ENCODE data around the gene USP6NL. TPM values are rescaled to one million over a fixed set of nuclear protein-coding genes. Genes with fewer than 3 reads are reported as not detected.

Gene USP6NL
- total RNA-seq, 1 experiment from 2014 or later, result 63.9 TPM

DNA sequence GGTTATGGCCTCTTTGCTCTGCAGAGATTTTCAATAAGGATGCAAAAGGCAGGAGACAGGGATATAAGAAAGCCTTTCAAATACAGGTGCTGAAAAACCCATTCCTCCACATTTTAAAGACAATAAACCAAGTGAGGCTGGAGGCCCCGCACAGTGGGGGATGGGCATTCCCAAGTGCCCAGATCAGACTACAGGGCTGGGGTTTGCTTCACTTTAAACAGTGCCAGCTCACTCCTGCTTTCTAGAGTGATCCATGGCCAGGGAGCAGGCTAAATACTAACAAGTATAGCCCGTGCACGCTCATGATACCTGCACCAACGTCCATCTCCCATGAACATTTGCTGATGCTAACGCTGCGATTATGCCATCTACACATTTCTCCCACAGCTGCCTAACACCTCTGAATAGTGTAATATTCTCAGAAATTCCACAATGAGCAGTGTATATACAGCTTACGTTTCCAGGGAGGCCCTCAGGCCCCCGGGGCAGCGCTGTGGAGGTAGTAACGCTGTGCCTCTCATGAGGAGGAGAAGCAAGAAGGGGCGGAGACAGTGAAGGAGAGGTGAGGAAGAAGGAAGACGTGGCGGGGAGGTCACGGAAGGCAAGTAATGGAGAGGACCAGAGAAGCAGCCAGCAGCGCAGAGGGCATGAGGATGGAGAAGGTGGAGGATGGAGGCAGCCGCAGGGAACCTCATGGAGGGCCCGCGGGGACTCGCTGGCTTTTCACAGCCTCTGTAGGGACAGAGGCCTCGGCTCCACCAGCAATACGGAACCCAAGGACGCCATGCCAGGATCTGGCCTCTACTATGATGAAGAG is 141.7 kb downstream of the USP6NL start:
- H3K4me1 ChIP-seq (ENCODE audit: low read length), result peaks cover 71% of the 10 kb centered on the region
- no peaks in the 10 kb centered on the region for H3K9me3 ChIP-seq (ENCODE audit: low read length)
- H3K9me2 ChIP-seq (replicated peaks; ENCODE audit: insufficient read depth, low read length), result no peaks in the 10 kb centered on the region
- no peak overlapping the region for H3K9ac ChIP-seq (ENCODE audit: low read length)
- H3K36me3 ChIP-seq (ENCODE audit: insufficient read depth, low read length), result peaks cover 9% of the 10 kb centered on the region; the same call in 1 of the 2 replicates
- H2AFZ ChIP-seq (ENCODE audit: low read length), result no peak overlapping the region
- 0 out of 2 replicates have a peak overlapping the region, but pooled peaks have one; percentile 9 for H3K27ac ChIP-seq (ENCODE audit: low read length)
- H3K4me3 ChIP-seq (ENCODE audit: low read length), result no peak overlapping the region
- H3K4me2 ChIP-seq (ENCODE audit: low read depth, low read length, poor library complexity, severe bottlenecking), result no peak overlapping the region
- H4K20me1 ChIP-seq (ENCODE audit: insufficient read depth, low read depth, low read length), result no peaks in the 10 kb centered on the region
- peaks cover 59% of the 10 kb centered on the region for H3K79me2 ChIP-seq (ENCODE audit: low read length)
- DNase-seq, result no peak
- no peaks in the 10 kb centered on the region for H3K27me3 ChIP-seq (ENCODE audit: low read length)

DNA sequence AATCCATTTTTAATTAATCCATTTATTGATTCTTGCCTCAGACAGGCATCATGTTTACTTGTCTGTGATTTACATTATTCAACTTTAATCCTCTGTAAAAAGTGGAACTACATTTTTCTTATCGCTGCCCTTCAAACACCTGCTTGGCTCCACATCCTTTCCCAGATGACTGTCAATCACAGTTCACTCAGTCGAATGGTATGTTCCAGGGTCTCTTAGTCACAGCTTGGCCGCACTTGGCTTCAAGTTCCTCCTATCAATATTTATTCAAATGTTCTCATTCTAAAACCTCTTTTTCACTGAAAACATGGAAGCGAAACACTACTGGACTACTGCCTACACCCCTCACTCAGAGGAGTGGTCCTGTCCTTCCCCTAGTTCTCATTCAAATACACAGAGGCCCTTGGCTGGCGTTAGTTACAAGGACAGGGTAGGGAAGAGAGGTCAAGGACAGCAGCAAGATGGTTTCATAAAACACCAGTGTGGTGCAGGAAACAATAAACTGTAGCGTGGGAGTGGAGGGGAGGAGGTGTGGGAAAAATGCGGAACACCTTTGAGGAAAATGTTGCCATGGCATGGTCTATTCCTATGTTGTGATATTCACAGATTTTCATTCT is 143.2 kb downstream of the USP6NL start:
- peaks cover 56% of the 10 kb centered on the region for H3K4me1 ChIP-seq (ENCODE audit: low read length)
- H4K20me1 ChIP-seq (ENCODE audit: insufficient read depth, low read depth, low read length), result no peaks in the 10 kb centered on the region
- no peaks in the 10 kb centered on the region for H3K27me3 ChIP-seq (ENCODE audit: low read length)

DNA sequence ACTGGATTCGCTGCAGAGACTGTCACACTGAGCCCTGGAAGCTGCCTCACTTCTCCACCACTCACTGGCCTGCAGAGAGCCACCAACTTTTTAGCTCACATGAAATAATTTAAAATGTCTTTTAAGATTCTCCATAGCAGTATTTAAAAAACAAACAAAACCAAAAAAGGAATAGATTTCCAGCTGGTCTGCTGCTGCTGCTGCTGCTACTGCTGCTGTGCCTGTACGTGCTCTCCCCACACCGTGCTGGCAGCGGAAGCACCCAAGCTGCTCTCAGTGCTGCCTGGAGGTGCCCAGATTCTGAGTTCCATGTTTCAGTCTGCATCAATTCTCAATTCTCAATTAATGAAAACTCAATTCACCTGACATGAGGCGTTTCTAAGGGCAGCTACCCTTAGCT is 146.0 kb downstream of the USP6NL start:
- peaks cover 38% of the 10 kb centered on the region for H3K36me3 ChIP-seq (ENCODE audit: insufficient read depth, low read length)
- DNase-seq, result no peak
- peaks cover 79% of the 10 kb centered on the region for H3K79me2 ChIP-seq (ENCODE audit: low read length)
- no peak overlapping the region for H3K4me2 ChIP-seq (ENCODE audit: low read depth, low read length, poor library complexity, severe bottlenecking)
- no peak overlapping the region for H2AFZ ChIP-seq (ENCODE audit: low read length)
- H3K9ac ChIP-seq (ENCODE audit: low read length), result no peak overlapping the region
- H3K9me3 ChIP-seq (ENCODE audit: low read length), result no peaks in the 10 kb centered on the region
- H3K27me3 ChIP-seq (ENCODE audit: low read length), result no peaks in the 10 kb centered on the region
- H3K9me2 ChIP-seq (replicated peaks; ENCODE audit: insufficient read depth, low read length), result no peaks in the 10 kb centered on the region
- H3K4me3 ChIP-seq (ENCODE audit: low read length), result no peak overlapping the region
- peak overlapping the region; percentile 2; the same call in 1 of the 2 replicates for H3K27ac ChIP-seq (ENCODE audit: low read length)
- H3K4me1 ChIP-seq (ENCODE audit: low read length), result peaks cover 45% of the 10 kb centered on the region
- no peaks in the 10 kb centered on the region for H4K20me1 ChIP-seq (ENCODE audit: insufficient read depth, low read depth, low read length)

More for the DNA sequence above, 143.2 kb downstream of the USP6NL start:
- peaks cover 63% of the 10 kb centered on the region for H3K79me2 ChIP-seq (ENCODE audit: low read length)
- H2AFZ ChIP-seq (ENCODE audit: low read length), result no peak overlapping the region
- H3K27ac ChIP-seq (ENCODE audit: low read length), result peak overlapping the region; percentile 28; the same call in 1 of the 2 replicates
- no peak overlapping the region for H3K4me3 ChIP-seq (ENCODE audit: low read length)
- H3K9me3 ChIP-seq (ENCODE audit: low read length), result no peaks in the 10 kb centered on the region
- H3K9ac ChIP-seq (ENCODE audit: low read length), result no peak overlapping the region
- H3K9me2 ChIP-seq (replicated peaks; ENCODE audit: insufficient read depth, low read length), result no peaks in the 10 kb centered on the region
- H3K36me3 ChIP-seq (ENCODE audit: insufficient read depth, low read length), result peaks cover 16% of the 10 kb centered on the region
- DNase-seq, result no peak
- no peak overlapping the region for H3K4me2 ChIP-seq (ENCODE audit: low read depth, low read length, poor library complexity, severe bottlenecking)

DNA sequence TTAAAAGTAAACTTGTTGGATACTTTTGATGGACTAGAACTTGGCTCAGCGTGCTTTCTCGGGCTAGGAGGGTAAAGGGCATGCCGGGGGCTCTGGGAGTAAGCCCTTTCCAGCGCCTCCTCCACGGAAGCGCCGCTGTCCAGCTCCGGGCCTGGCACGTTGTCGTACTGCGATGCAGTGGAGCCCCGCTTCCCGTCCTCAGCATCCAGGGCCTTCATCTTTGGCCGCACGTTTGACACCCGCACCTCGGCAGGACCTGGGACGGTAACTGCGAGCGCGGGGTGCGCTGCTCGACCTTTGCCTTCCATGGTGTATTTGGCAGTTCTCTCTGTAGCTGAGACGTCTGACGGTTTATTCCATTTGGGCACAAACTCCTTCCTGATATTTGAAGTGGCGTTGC is 148.3 kb downstream of the USP6NL start:
- Histone ChIP-seq H3K4me3 (ENCODE audit: low read length) (no peak overlapping the region), H3K36me3 (ENCODE audit: insufficient read depth, low read length) (peaks cover 42% of the 10 kb centered on the region), H3K79me2 (ENCODE audit: low read length) (peaks cover 62% of the 10 kb centered on the region), H2AFZ (ENCODE audit: low read length) (no peak overlapping the region), H3K4me2 (ENCODE audit: low read depth, low read length, poor library complexity, severe bottlenecking) (no peak overlapping the region), H3K9me3 (ENCODE audit: low read length) (no peaks in the 10 kb centered on the region), H3K27ac (ENCODE audit: low read length) (no peak overlapping the region), H4K20me1 (ENCODE audit: insufficient read depth, low read depth, low read length) (no peaks in the 10 kb centered on the region; the same call in 1 of the 2 replicates), H3K4me1 (ENCODE audit: low read length) (peaks cover 30% of the 10 kb centered on the region), H3K27me3 (ENCODE audit: low read length) (no peaks in the 10 kb centered on the region), H3K9me2 (replicated peaks; ENCODE audit: insufficient read depth, low read length) (no peaks in the 10 kb centered on the region), H3K9ac (ENCODE audit: low read length) (no peak overlapping the region)
- no peak for DNase-seq

DNA sequence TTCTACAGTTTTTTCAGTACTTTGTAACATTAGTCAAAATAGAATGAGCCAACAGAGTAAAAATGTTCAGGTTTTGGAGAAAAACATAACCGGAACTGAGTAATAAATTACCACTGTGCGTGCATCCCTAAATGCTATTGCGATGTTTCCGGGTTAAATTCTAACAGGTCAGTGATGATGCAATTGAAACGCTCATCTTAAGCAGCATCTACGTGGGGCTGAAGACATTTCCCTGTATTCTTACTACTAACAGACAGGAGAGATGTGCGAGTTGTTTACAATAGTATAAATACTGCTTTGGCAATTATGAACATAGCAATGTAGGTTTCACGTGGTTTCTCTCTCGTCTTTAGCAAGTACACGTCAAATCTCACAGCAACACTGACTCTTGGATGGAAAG is 149.4 kb downstream of the USP6NL start:
- H3K9me3 ChIP-seq (ENCODE audit: low read length), result no peaks in the 10 kb centered on the region
- DNase-seq, result no peak
- no peaks in the 10 kb centered on the region; the same call in 1 of the 2 replicates for H4K20me1 ChIP-seq (ENCODE audit: insufficient read depth, low read depth, low read length)
- no peak overlapping the region for H3K4me3 ChIP-seq (ENCODE audit: low read length)
- peaks cover 30% of the 10 kb centered on the region for H3K4me1 ChIP-seq (ENCODE audit: low read length)
- H3K4me2 ChIP-seq (ENCODE audit: low read depth, low read length, poor library complexity, severe bottlenecking), result no peak overlapping the region
- H3K79me2 ChIP-seq (ENCODE audit: low read length), result peaks cover 61% of the 10 kb centered on the region
- no peaks in the 10 kb centered on the region for H3K27me3 ChIP-seq (ENCODE audit: low read length)
- no peak overlapping the region; the same call in 1 of the 2 replicates for H3K27ac ChIP-seq (ENCODE audit: low read length)
- peaks cover 50% of the 10 kb centered on the region for H3K36me3 ChIP-seq (ENCODE audit: insufficient read depth, low read length)
- H3K9ac ChIP-seq (ENCODE audit: low read length), result no peak overlapping the region
- no peaks in the 10 kb centered on the region for H3K9me2 ChIP-seq (replicated peaks; ENCODE audit: insufficient read depth, low read length)
- no peak overlapping the region for H2AFZ ChIP-seq (ENCODE audit: low read length)

DNA sequence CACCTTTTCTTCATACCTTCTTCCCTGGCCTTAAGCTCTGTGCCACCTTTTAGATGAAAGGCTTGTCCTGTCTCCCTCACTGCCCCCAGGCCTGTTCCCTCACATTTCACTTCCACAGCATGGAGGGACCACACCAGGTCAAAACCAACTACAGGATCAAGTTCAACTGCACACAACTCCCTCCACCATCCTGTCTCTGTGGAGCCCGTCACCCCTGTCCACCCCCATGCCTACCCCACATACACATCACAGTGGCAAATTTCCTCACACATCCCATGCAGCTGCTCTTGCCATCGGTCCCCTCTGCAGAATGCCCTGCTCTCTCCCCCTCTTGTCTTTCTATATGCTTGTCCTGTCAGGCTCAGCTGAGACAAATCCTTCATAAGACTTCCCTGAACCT is 154.1 kb downstream of the USP6NL start:
- peak overlapping the region; percentile 98 for H3K27ac ChIP-seq (ENCODE audit: low read length)
- H3K4me1 ChIP-seq (ENCODE audit: low read length), result peaks cover 59% of the 10 kb centered on the region
- H3K27me3 ChIP-seq (ENCODE audit: low read length), result no peaks in the 10 kb centered on the region
- H4K20me1 ChIP-seq (ENCODE audit: insufficient read depth, low read depth, low read length), result no peaks in the 10 kb centered on the region; the same call in 1 of the 2 replicates
- H3K4me3 ChIP-seq (ENCODE audit: low read length), result no peak overlapping the region
- no peaks in the 10 kb centered on the region for H3K9me2 ChIP-seq (replicated peaks; ENCODE audit: insufficient read depth, low read length)
- peaks cover 40% of the 10 kb centered on the region; the same call in 1 of the 2 replicates for H3K36me3 ChIP-seq (ENCODE audit: insufficient read depth, low read length)
- no peak overlapping the region for H2AFZ ChIP-seq (ENCODE audit: low read length)
- no peaks in the 10 kb centered on the region for H3K9me3 ChIP-seq (ENCODE audit: low read length)
- peaks cover 31% of the 10 kb centered on the region for H3K79me2 ChIP-seq (ENCODE audit: low read length)
- no peak for DNase-seq
- H3K9ac ChIP-seq (ENCODE audit: low read length), result no peak overlapping the region
- no peak overlapping the region for H3K4me2 ChIP-seq (ENCODE audit: low read depth, low read length, poor library complexity, severe bottlenecking)

DNA sequence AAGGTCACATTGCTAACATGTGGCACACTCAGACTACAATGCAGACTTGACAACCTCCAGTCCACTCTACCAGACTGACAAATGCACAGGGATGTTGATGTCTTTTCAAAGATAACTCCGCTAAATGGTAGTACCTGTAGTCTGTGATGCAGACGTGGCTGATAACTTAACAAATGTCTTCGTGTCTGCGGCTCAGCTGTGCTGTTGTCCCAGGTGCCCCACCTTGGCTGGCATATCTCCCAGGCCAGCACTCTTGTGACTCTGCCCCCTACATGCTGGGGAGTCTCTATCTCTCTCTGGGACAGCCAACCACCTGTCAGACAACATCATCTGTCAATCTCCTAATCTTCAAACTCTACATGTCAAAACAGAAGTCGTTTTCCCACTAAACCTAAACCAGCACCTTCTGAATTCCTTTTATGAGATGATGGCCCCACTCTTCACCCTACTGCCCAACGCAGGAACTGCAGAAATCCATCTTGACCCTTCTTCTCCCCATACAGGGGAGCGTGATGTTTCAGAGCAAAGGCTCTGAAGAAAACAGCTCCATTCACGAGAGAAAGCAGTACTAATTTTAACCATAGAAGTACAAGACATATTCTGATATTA is 156.4 kb downstream of the USP6NL start:
- H3K4me3 ChIP-seq (ENCODE audit: low read length), result no peak overlapping the region
- no peaks in the 10 kb centered on the region for H3K9me3 ChIP-seq (ENCODE audit: low read length)
- H3K36me3 ChIP-seq (ENCODE audit: insufficient read depth, low read length), result peaks cover 21% of the 10 kb centered on the region; the same call in 1 of the 2 replicates
- no peaks in the 10 kb centered on the region for H3K27me3 ChIP-seq (ENCODE audit: low read length)
- H3K4me2 ChIP-seq (ENCODE audit: low read depth, low read length, poor library complexity, severe bottlenecking), result no peak overlapping the region
- H2AFZ ChIP-seq (ENCODE audit: low read length), result no peak overlapping the region
- no peaks in the 10 kb centered on the region; the same call in 1 of the 2 replicates for H4K20me1 ChIP-seq (ENCODE audit: insufficient read depth, low read depth, low read length)
- peak overlapping the region; percentile 98; the same call in 1 of the 2 replicates for H3K27ac ChIP-seq (ENCODE audit: low read length)
- no peaks in the 10 kb centered on the region for H3K9me2 ChIP-seq (replicated peaks; ENCODE audit: insufficient read depth, low read length)
- H3K79me2 ChIP-seq (ENCODE audit: low read length), result peaks cover 15% of the 10 kb centered on the region
- no peak overlapping the region for H3K9ac ChIP-seq (ENCODE audit: low read length)
- peaks cover 75% of the 10 kb centered on the region for H3K4me1 ChIP-seq (ENCODE audit: low read length)
- no peak for DNase-seq

DNA sequence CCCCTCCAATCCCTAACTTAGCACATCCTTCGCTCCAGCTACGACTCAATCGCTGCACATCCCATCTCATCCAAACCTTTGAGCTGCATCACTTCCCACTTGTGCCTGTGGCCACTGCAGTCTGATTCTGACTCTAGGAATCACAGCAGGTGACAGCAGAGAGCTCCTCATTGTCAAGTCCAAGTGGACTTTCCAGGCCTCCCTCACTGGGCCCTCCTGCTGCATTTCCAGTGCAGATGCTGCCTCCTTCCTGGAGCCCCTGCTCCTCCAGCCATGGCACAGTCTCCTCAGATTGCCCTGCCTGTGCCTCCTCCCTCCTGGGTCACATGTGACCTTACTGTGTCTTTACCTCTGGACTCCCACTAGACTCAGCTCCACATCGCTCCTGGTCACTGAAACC is 157.3 kb downstream of the USP6NL start:
- H4K20me1 ChIP-seq (ENCODE audit: insufficient read depth, low read depth, low read length), result no peaks in the 10 kb centered on the region; the same call in 1 of the 2 replicates
- DNase-seq, result no peak
- H3K36me3 ChIP-seq (ENCODE audit: insufficient read depth, low read length), result peaks cover 19% of the 10 kb centered on the region; the same call in 1 of the 2 replicates
- no peak overlapping the region for H3K4me2 ChIP-seq (ENCODE audit: low read depth, low read length, poor library complexity, severe bottlenecking)
- H3K27me3 ChIP-seq (ENCODE audit: low read length), result no peaks in the 10 kb centered on the region
- H3K4me3 ChIP-seq (ENCODE audit: low read length), result no peak overlapping the region
- H3K27ac ChIP-seq (ENCODE audit: low read length), result peak overlapping the region; percentile 98
- H3K9me2 ChIP-seq (replicated peaks; ENCODE audit: insufficient read depth, low read length), result no peaks in the 10 kb centered on the region
- no peak overlapping the region for H2AFZ ChIP-seq (ENCODE audit: low read length)
- peaks cover 83% of the 10 kb centered on the region for H3K4me1 ChIP-seq (ENCODE audit: low read length)
- H3K79me2 ChIP-seq (ENCODE audit: low read length), result peaks cover 14% of the 10 kb centered on the region
- H3K9me3 ChIP-seq (ENCODE audit: low read length), result no peaks in the 10 kb centered on the region
- H3K9ac ChIP-seq (ENCODE audit: low read length), result no peak overlapping the region

Data from Karpas-422 (cell line).